Loucy (cell line): ENCODE data around the gene MEIOC.
A peak's percentile ranks its signal among the peaks of the same experiment; 100 is the strongest.

Experiments
- H2AFZ ChIP-seq: fragments of 200-600 bp; sonication (generic); 2 replicates; pipeline ENCODE4 v1.6.0; 2016; ENCODE audit warnings: antibody characterized with exemption, mild to moderate bottlenecking, low read length, moderate library complexity
- H3F3A ChIP-seq: fragments of 200-600 bp; 2 replicates; pipeline ENCODE4 v1.6.0; 2016; ENCODE audit warnings: antibody characterized with exemption, low read depth, mild to moderate bottlenecking
- H3K27me3 ChIP-seq: fragments of 200-600 bp; sonication (generic); 2 replicates; pipeline ENCODE4 v1.6.1; 2014; ENCODE audit warnings: low read length, mild to moderate bottlenecking; ENCODE audit not compliant: insufficient read depth, poor library complexity, severe bottlenecking
- H3K36me3 ChIP-seq: fragments of 200-600 bp; sonication (generic); 2 replicates; pipeline ENCODE4 v1.6.1; 2016; ENCODE audit warnings: low read length; ENCODE audit not compliant: insufficient read depth
- H3K4me1 ChIP-seq: fragments of 200-600 bp; sonication (generic); 2 replicates; pipeline ENCODE4 v1.5.1; 2014; ENCODE audit warnings: low read length, mild to moderate bottlenecking; ENCODE audit not compliant: insufficient read depth, poor library complexity, severe bottlenecking
- H3K4me2 ChIP-seq: fragments of 200-600 bp; sonication (generic); 2 replicates; pipeline ENCODE4 v1.6.0; 2014; ENCODE audit warnings: antibody characterized with exemption, low read length, low read depth, mild to moderate bottlenecking; ENCODE audit not compliant: poor library complexity, severe bottlenecking
- H3K4me3 ChIP-seq: fragments of 200-600 bp; sonication (generic); 2 replicates; pipeline ENCODE4 v1.5.1; 2014; ENCODE audit warnings: low read length, mild to moderate bottlenecking, mixed read lengths; ENCODE audit not compliant: poor library complexity, severe bottlenecking
- H3K79me2 ChIP-seq: fragments of 200-600 bp; sonication (generic); 2 replicates; pipeline ENCODE4 v1.6.1; 2014; ENCODE audit warnings: low read length; ENCODE audit not compliant: insufficient read depth
- H3K9ac ChIP-seq: fragments of 200-600 bp; sonication (generic); 2 replicates; pipeline ENCODE4 v1.6.0; 2014; ENCODE audit warnings: mild to moderate bottlenecking, low read depth, low read length, moderate library complexity; ENCODE audit not compliant: poor library complexity, severe bottlenecking
- H3K9me2 ChIP-seq: fragments of 200-600 bp; sonication (generic); replicated peaks from 2 replicates; pipeline ENCODE4 v1.6.1; 2016; ENCODE audit warnings: low read depth, low read length, mixed read lengths
- H3K9me3 ChIP-seq: fragments of 200-600 bp; sonication (generic); 2 replicates; pipeline ENCODE4 v1.6.1; 2014; ENCODE audit warnings: mild to moderate bottlenecking, antibody characterized with exemption, low read length, low read depth; ENCODE audit not compliant: insufficient read depth
- H4K20me1 ChIP-seq: fragments of 200-600 bp; sonication (generic); 2 replicates; pipeline ENCODE4 v1.6.0; 2014; ENCODE audit warnings: antibody characterized with exemption, low read length, mild to moderate bottlenecking; ENCODE audit not compliant: insufficient read depth, poor library complexity, severe bottlenecking
- EZH2phosphoT487 ChIP-seq: fragments of 200-600 bp; IDR thresholded peaks from 2 replicates; pipeline ENCODE4 v1.6.1; 2018; ENCODE audit warnings: antibody characterized with exemption, mild to moderate bottlenecking, moderate library complexity, borderline replicate concordance
- TF ChIP-seq, protein P1 (sequence below): fragments of 200-600 bp; sonication (generic); conservative IDR thresholded peaks from 2 replicates; pipeline ENCODE4 v1.5.1; 2014; ENCODE audit warnings: mild to moderate bottlenecking, antibody characterized with exemption, low read length

MEIOC gene

DNA sequence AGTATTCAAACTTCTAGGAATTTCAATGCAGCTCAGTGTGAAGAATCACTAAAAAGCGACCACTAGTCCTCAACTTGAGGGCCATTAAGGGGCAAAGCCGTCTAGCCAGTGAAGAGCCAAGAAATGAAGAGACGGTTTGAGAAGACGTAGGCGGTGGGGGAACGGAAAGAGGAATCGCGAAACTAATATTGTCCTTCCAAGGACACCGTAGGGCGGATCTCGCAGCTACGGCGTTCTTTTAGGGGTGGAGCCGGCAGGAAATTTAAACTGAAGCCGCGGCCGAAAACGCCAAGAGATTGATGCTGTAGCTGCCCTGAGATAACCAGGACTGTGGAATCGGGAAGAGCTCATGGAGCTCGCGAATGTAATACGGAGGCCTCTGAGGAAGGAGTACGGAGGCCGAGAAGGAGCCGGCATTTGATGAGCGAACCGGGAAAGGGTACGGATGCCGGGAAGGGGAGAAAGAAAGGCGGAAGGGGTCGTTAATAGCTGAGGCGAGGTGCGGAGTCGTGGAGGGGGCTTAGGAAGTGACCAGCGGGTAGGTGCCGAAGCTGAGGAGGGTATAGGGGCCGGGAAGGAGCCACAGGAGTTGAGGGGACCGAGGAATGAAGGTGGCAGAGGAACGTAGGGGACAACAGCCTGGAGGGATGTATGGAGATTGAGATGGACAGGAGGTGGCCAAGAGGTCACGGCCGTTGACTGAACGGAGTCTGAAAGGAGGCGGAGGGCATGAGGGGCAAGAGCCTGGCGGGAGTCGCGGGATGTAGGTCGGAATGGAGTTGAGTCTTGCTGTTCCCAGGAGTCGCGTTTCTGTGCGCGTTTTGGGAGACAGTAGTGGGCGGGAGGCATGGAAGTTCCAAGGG, 52.4 kb downstream of the MEIOC start, which contains the start of gene DBF4B:
Gene DBF4B, plus strand, starts transcription at position 265 of the 863 bp plus-strand sequence. Its CDS starts 156 bp downstream, at position 421.
- peaks cover 4% of the 10 kb centered on the region for H4K20me1 ChIP-seq

DNA sequence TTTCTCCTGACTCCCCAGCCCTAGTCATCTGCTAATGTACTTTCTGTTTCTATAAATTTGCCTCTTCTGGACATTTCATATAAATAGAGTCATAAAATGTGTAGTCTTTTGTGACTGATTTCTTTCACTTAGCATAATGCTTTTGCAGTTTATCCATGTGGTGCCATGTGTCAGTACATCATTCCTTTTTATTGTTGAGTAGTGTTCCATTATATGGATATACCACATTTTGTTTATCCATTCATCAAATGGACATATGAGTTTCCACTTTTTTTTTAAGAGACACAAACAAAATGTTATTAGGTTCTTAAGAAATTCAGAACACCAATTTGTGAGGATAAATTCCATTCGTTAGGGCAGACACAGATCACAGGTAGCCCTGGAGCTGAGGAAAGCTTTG, 63.2 kb downstream of the MEIOC start:
- Histone ChIP-seq H3K4me3 (no peak overlapping the region), H3K4me2 (no peak overlapping the region), H3K9ac (no peak overlapping the region), H2AFZ (no peak overlapping the region), H3K9me3 (no peaks in the 10 kb centered on the region), H4K20me1 (no peaks in the 10 kb centered on the region), H3K36me3 (peaks cover 14% of the 10 kb centered on the region; the same call in 1 of the 2 replicates), H3K79me2 (no peaks in the 10 kb centered on the region), H3K4me1 (no peaks in the 10 kb centered on the region), H3K9me2 (no peaks in the 10 kb centered on the region), H3K27me3 (no peaks in the 10 kb centered on the region), H3F3A (no peaks in the 10 kb centered on the region)
- TF ChIP-seq, protein P1, sequence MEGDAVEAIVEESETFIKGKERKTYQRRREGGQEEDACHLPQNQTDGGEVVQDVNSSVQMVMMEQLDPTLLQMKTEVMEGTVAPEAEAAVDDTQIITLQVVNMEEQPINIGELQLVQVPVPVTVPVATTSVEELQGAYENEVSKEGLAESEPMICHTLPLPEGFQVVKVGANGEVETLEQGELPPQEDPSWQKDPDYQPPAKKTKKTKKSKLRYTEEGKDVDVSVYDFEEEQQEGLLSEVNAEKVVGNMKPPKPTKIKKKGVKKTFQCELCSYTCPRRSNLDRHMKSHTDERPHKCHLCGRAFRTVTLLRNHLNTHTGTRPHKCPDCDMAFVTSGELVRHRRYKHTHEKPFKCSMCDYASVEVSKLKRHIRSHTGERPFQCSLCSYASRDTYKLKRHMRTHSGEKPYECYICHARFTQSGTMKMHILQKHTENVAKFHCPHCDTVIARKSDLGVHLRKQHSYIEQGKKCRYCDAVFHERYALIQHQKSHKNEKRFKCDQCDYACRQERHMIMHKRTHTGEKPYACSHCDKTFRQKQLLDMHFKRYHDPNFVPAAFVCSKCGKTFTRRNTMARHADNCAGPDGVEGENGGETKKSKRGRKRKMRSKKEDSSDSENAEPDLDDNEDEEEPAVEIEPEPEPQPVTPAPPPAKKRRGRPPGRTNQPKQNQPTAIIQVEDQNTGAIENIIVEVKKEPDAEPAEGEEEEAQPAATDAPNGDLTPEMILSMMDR = no peak
- no peak for TF ChIP-seq EZH2phosphoT487

More for the DNA sequence above, 52.4 kb downstream of the MEIOC start, which contains the start of gene DBF4B:
- H2AFZ ChIP-seq = peak within 1 kb of the TSS; percentile 90
- peak within 1 kb of the TSS; percentile 79 for H3K4me3 ChIP-seq
- no peaks in the 10 kb centered on the region for H3F3A ChIP-seq
- H3K9ac ChIP-seq = peak within 1 kb of the TSS; percentile 97
- peak within 1 kb of the TSS; percentile 71 for H3K4me2 ChIP-seq
- no peaks in the 10 kb centered on the region for H3K9me2 ChIP-seq
- H3K79me2 ChIP-seq = peaks cover 22% of the 10 kb centered on the region
- peaks cover 6% of the 10 kb centered on the region for H3K27me3 ChIP-seq
- no peak for TF ChIP-seq EZH2phosphoT487
- TF ChIP-seq, protein P1 = no peak
- H3K4me1 ChIP-seq = peaks cover 17% of the 10 kb centered on the region
- H3K9me3 ChIP-seq = no peaks in the 10 kb centered on the region
- H3K36me3 ChIP-seq = no peaks in the 10 kb centered on the region

DNA sequence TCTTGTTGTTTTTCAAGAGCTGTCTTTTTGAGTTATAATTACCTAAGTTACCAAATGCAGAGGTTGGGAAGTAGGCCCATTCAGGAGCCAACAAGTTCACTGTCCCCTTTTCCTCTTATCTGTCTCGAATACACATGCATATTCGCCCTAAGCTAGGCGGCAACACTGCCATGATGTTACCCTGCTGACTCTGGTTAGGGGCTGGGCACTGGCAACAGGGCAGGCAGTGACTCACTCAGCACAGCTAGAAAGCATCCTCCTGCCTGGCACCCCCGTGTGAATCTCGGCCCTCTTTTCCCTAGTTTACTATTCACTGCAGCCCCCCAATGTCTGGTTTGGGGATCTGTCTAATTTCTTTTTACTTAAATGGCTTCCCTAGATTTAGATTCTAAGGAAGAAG, 66.0 kb downstream of the MEIOC start:
- Histone ChIP-seq H3K9me3 (no peaks in the 10 kb centered on the region), H3K79me2 (no peaks in the 10 kb centered on the region), H3K4me1 (no peaks in the 10 kb centered on the region), H3F3A (no peaks in the 10 kb centered on the region), H3K4me3 (no peak overlapping the region), H3K9me2 (no peaks in the 10 kb centered on the region), H2AFZ (no peak overlapping the region), H3K4me2 (no peak overlapping the region), H3K27me3 (no peaks in the 10 kb centered on the region), H4K20me1 (no peaks in the 10 kb centered on the region), H3K36me3 (peaks cover 19% of the 10 kb centered on the region; the same call in 1 of the 2 replicates), H3K9ac (no peak overlapping the region)
- TF ChIP-seq, protein P1 = no peak
- TF ChIP-seq EZH2phosphoT487 = no peak
